Neural crest cell (in vitro differentiated cells): ENCODE results near the gene TRAPPC3. TPM values are rescaled to one million over a fixed set of nuclear protein-coding genes. Genes with fewer than 3 reads are reported as not detected.

ENCODE experiments used
- DNase-seq: peaks from one replicate; pipeline ENCODE4 v3.0.0; 2021; ENCODE audit warnings: low read depth, mixed read lengths, low spot score
- H3K27ac Mint-ChIP-seq: one replicate; pipeline ENCODE4 v1.8.0; 2021; ENCODE audit warnings: mild to moderate bottlenecking, mixed read lengths; ENCODE audit not compliant: unreplicated experiment
- H3K27me3 Mint-ChIP-seq: 2 replicates; pipeline ENCODE4 v1.8.0; 2021; ENCODE audit warnings: low read depth, mild to moderate bottlenecking, mixed read lengths
- H3K36me3 Mint-ChIP-seq: 2 replicates; pipeline ENCODE4 v1.8.0; 2021; ENCODE audit warnings: low read depth, mild to moderate bottlenecking, mixed read lengths
- H3K4me1 Mint-ChIP-seq: 2 replicates; pipeline ENCODE4 v1.8.0; 2021; ENCODE audit warnings: mixed read lengths
- H3K4me3 Mint-ChIP-seq: one replicate; pipeline ENCODE4 v1.8.0; 2021; ENCODE audit warnings: mild to moderate bottlenecking, mixed read lengths
- H3K9me3 Mint-ChIP-seq: 2 replicates; pipeline ENCODE4 v1.8.0; 2021; ENCODE audit warnings: mixed read lengths
- CTCF ChIP-seq: fragments of 200-600 bp; sonication (generic); conservative IDR thresholded peaks from 2 replicates; pipeline ENCODE4 v1.5.0; 2021; ENCODE audit warnings: antibody characterized with exemption, mild to moderate bottlenecking
- total RNA-seq: library from RNA; stranded (reverse); gene quantifications from 2 replicates; pipeline ENCODE4 v1.2.1, GENCODE V29; 2021

Gene TRAPPC3
- total RNA-seq, 1 donor from 2014 or later: 52.8 TPM

- Mint-ChIP-seq H3K9me3 (no peaks in the 10 kb centered on the region), H3K27me3 (no peaks in the 10 kb centered on the region), H3K4me1 (peaks cover 11% of the 10 kb centered on the region), H3K27ac (no peak overlapping the region), H3K36me3 (peaks cover 4% of the 10 kb centered on the region), H3K4me3 (peak overlapping the region; percentile 2)
- no peak for DNase-seq
- TF ChIP-seq CTCF: no peak
Measured at GRCh38 chr1:36143424-36143823, 5.9 kb downstream of the TRAPPC3 start.

GRCh38 chr1:36142121-36142520, 7.2 kb downstream of the TRAPPC3 start:
- Mint-ChIP-seq H3K27me3 (no peaks in the 10 kb centered on the region), H3K4me3 (no peak overlapping the region), H3K36me3 (peaks cover 4% of the 10 kb centered on the region), H3K9me3 (no peaks in the 10 kb centered on the region), H3K4me1 (peaks cover 4% of the 10 kb centered on the region), H3K27ac (no peak overlapping the region)
- no peak for DNase-seq
- no peak for TF ChIP-seq CTCF

- Mint-ChIP-seq H3K4me3 (no peak overlapping the region), H3K36me3 (peaks cover 4% of the 10 kb centered on the region), H3K9me3 (no peaks in the 10 kb centered on the region)
Measured at GRCh38 chr1:36139521-36139920, 9.8 kb downstream of the TRAPPC3 start.

GRCh38 chr1:36137776-36138175, 11.5 kb downstream of the TRAPPC3 start:
- no peaks in the 10 kb centered on the region for H3K36me3 Mint-ChIP-seq
- no peaks in the 10 kb centered on the region for H3K27me3 Mint-ChIP-seq
- no peak overlapping the region for H3K27ac Mint-ChIP-seq
- H3K9me3 Mint-ChIP-seq: no peaks in the 10 kb centered on the region
- TF ChIP-seq CTCF: no peak
- no peak overlapping the region for H3K4me3 Mint-ChIP-seq
- peaks cover 16% of the 10 kb centered on the region for H3K4me1 Mint-ChIP-seq
- DNase-seq: no peak

More at GRCh38 chr1:36139521-36139920, 9.8 kb downstream of the TRAPPC3 start:
- no peak for DNase-seq
- Mint-ChIP-seq H3K27me3 (no peaks in the 10 kb centered on the region), H3K4me1 (peaks cover 7% of the 10 kb centered on the region), H3K27ac (no peak overlapping the region)
- no peak for TF ChIP-seq CTCF

- H3K27me3 Mint-ChIP-seq: no peaks in the 10 kb centered on the region
- no peak for DNase-seq
- TF ChIP-seq CTCF: no peak
- no peak overlapping the region for H3K4me3 Mint-ChIP-seq
- H3K27ac Mint-ChIP-seq: no peak overlapping the region
- H3K4me1 Mint-ChIP-seq: peaks cover 16% of the 10 kb centered on the region
- no peaks in the 10 kb centered on the region for H3K9me3 Mint-ChIP-seq
- H3K36me3 Mint-ChIP-seq: no peaks in the 10 kb centered on the region
Measured at GRCh38 chr1:36137226-36137625, 12.1 kb downstream of the TRAPPC3 start.

- Mint-ChIP-seq H3K36me3 (no peaks in the 10 kb centered on the region), H3K4me3 (no peak overlapping the region), H3K27me3 (no peaks in the 10 kb centered on the region), H3K4me1 (peaks cover 12% of the 10 kb centered on the region), H3K9me3 (no peaks in the 10 kb centered on the region), H3K27ac (no peak overlapping the region)
- TF ChIP-seq CTCF: no peak
- DNase-seq: no peak
Measured at GRCh38 chr1:36136535-36136934, 12.8 kb downstream of the TRAPPC3 start.
